ENCODE measurements around the gene LRRC56. TPM values are rescaled to one million over a fixed set of nuclear protein-coding genes. Genes with fewer than 3 reads are reported as not detected.

The LRRC56 gene
- total and polyA plus RNA-seq, 9 of the 15 experiments (the other 6 are each of a cell fraction or from before 2014, with no cell fraction given) = 0.03 to 4.5 (median 1.0) TPM; not detected in 1

DNA sequence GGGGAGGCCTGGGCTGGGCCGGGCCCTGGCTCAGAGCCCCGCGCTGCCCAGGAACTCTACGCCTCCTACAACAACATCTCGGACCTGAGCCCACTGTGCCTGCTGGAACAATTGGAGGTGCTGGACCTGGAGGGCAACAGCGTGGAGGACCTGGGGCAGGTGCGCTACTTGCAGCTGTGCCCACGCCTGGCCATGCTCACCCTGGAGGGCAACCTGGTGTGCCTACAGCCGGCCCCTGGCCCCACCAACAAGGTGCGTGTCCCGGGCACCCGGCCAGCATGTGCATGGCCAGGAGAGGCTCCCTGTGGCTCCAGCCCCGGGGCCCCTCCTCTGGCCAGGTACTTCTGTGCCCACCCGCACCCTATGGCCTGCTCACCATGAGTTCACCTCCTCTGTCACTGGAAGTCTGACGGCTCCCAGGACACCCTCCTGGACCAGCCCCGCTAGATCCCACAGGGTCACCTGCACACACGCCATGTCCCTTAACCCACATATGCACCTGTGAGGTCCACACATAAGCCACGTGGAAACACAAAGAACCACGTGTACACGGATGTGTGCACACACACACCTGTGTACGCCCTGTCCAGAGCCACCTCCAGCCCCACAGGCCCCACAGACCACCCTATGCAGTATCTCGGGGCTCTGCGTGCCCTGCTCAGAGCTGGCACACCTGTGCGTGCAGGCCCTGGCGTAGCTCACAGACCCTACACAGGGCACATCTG is 12.9 kb downstream of the LRRC56 start:
- WGBS (ENCODE audit: insufficient coverage, low coverage, missing lambda C conversion rate) = 77% methylated on average over 18 of the region's 25 CpGs
- Histone ChIP-seq H3K9me3 (replicated peaks; ENCODE audit: control insufficient read depth, insufficient read depth, low read depth, low read length) (no peaks in the 10 kb centered on the region), H3K4me1 (replicated peaks in 1 of 2; ENCODE audit: control insufficient read depth in 2 of 2, insufficient read depth in 2 of 2, low read length in 2 of 2) (peaks cover 13 to 68% of the 10 kb centered on the region in 2 experiments; a peak in 4 of 5 replicates), H3K79me2 (ENCODE audit: control insufficient read depth, insufficient read depth, low read length) (no peaks in the 10 kb centered on the region), H3K27me3 (ENCODE audit: control insufficient read depth in 2 of 2, insufficient read depth in 2 of 2, low read length in 2 of 2) (no peaks in the 10 kb centered on the region), H3K9me1 (ENCODE audit: control insufficient read depth, insufficient read depth, low read length) (no peaks in the 10 kb centered on the region), H3K9ac (ENCODE audit: insufficient read depth in 1 of 2, low read depth in 2 of 2, low read length in 2 of 2) (peak overlapping the region in 1 of 2 experiments; percentile 76; a peak in 2 of 4 replicates), H3K4me3 (no peak overlapping the region), H4K20me1 (replicated peaks; ENCODE audit: control insufficient read depth, insufficient read depth, low read length) (no peaks in the 10 kb centered on the region), H2AFZ (ENCODE audit: low read depth, low read length) (no peak overlapping the region), H3K27ac (ENCODE audit: extremely low read depth, low read depth, low read length) (no peak overlapping the region), H3K4me2 (ENCODE audit: insufficient read depth, low read length) (no peak overlapping the region), H3K36me3 (ENCODE audit: control insufficient read depth, insufficient read depth, low read length) (no peaks in the 10 kb centered on the region)
- FAIRE-seq (no peak), DNase-seq (ENCODE audit: extremely low read depth in 1 of 4, low spot score in 3 of 4) (no peak), ATAC-seq (no peak)
- intact Hi-C loops (cut with micrococcal nuclease) = loop anchor here (5.0 to 10.0 kb wide), 3 partner anchors 65 to 177 kb away; partner anchors contain the start of genes DEAF1, IRF7 and TMEM80
- BruUV-seq (replicated peaks) = no TSS peak
- POLR2A ChIA-PET = interaction anchor here (0.6 to 2.1 kb wide), 5 partner anchors 9 to 592 kb away, joined by 3 to 8 read pairs (median 5); partner anchors contain the start of genes LMNTD2 and RASSF7
- in situ Hi-C loops (cut with MboI) = no loop called here
- TF ChIP-seq ZNF316 (IDR thresholded peaks at IDR 0.05) = no peak
- TF ChIP-seq, protein P1, sequence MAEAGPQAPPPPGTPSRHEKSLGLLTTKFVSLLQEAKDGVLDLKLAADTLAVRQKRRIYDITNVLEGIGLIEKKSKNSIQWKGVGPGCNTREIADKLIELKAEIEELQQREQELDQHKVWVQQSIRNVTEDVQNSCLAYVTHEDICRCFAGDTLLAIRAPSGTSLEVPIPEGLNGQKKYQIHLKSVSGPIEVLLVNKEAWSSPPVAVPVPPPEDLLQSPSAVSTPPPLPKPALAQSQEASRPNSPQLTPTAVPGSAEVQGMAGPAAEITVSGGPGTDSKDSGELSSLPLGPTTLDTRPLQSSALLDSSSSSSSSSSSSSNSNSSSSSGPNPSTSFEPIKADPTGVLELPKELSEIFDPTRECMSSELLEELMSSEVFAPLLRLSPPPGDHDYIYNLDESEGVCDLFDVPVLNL (CRISPR knock-in tag; IDR thresholded peaks at IDR 0.05; ENCODE audit: low read depth) = no peak
- CTCF ChIA-PET (ENCODE audit: low intra/inter-chr PET ratio) = no interaction called here

DNA sequence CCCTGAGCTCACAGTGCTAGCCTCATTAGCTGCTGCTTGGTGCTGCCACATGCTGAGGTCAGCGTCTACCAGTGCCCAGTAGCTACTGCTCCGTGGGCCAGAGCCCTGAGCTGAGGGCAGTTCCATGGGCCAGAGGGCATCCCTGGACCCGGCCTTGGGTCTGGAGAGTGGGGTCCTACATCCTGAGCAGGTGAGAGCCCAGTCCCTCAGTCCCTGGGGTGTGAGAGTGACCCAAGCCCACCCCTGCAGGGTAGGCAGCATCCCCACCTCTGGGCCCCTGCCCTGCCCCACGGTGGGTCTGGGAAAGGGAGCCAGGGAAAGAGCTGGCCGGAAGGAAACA is 13.4 kb downstream of the LRRC56 start:
- Histone ChIP-seq H3K36me3 (ENCODE audit: control insufficient read depth, insufficient read depth, low read length) (no peaks in the 10 kb centered on the region), H3K4me2 (ENCODE audit: insufficient read depth, low read length) (no peak overlapping the region), H4K20me1 (replicated peaks; ENCODE audit: control insufficient read depth, insufficient read depth, low read length) (no peaks in the 10 kb centered on the region), H3K9ac (ENCODE audit: insufficient read depth in 1 of 2, low read depth in 2 of 2, low read length in 2 of 2) (peak overlapping the region in 1 of 2 experiments; percentile 76; a peak in 2 of 4 replicates), H3K79me2 (ENCODE audit: control insufficient read depth, insufficient read depth, low read length) (no peaks in the 10 kb centered on the region), H3K9me3 (replicated peaks; ENCODE audit: control insufficient read depth, insufficient read depth, low read depth, low read length) (no peaks in the 10 kb centered on the region), H2AFZ (ENCODE audit: low read depth, low read length) (no peak overlapping the region), H3K27ac (ENCODE audit: extremely low read depth, low read depth, low read length) (no peak overlapping the region), H3K4me3 (no peak overlapping the region), H3K27me3 (ENCODE audit: control insufficient read depth in 2 of 2, insufficient read depth in 2 of 2, low read length in 2 of 2) (no peaks in the 10 kb centered on the region), H3K9me1 (ENCODE audit: control insufficient read depth, insufficient read depth, low read length) (no peaks in the 10 kb centered on the region), H3K4me1 (replicated peaks in 1 of 2; ENCODE audit: control insufficient read depth in 2 of 2, insufficient read depth in 2 of 2, low read length in 2 of 2) (peaks cover 13 to 69% of the 10 kb centered on the region in 2 experiments; a peak in 4 of 5 replicates)
- in situ Hi-C loops (cut with MboI) (no loop called here), intact Hi-C loops (cut with micrococcal nuclease) (loop anchor here (5.0 to 10.0 kb wide), 3 partner anchors 64 to 177 kb away; partner anchors contain the start of genes DEAF1, IRF7 and TMEM80)
- no TSS peak for BruUV-seq (replicated peaks)
- FAIRE-seq (no peak), DNase-seq (ENCODE audit: extremely low read depth in 1 of 4, low spot score in 3 of 4) (no peak), ATAC-seq (no peak)
- ChIA-PET POLR2A (interaction anchor here (0.7 to 2.1 kb wide), 5 partner anchors 9 to 592 kb away, joined by 3 to 8 read pairs (median 5); partner anchors contain the start of genes LMNTD2 and RASSF7), CTCF (ENCODE audit: low intra/inter-chr PET ratio) (no interaction called here)
- 68% methylated on average over 4 of the region's 5 CpGs for WGBS (ENCODE audit: insufficient coverage, low coverage, missing lambda C conversion rate)
- TF ChIP-seq, protein P2, sequence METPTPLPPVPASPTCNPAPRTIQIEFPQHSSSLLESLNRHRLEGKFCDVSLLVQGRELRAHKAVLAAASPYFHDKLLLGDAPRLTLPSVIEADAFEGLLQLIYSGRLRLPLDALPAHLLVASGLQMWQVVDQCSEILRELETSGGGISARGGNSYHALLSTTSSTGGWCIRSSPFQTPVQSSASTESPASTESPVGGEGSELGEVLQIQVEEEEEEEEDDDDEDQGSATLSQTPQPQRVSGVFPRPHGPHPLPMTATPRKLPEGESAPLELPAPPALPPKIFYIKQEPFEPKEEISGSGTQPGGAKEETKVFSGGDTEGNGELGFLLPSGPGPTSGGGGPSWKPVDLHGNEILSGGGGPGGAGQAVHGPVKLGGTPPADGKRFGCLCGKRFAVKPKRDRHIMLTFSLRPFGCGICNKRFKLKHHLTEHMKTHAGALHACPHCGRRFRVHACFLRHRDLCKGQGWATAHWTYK (CRISPR knock-in tag; IDR thresholded peaks at IDR 0.05) = no peak
- no peak for TF ChIP-seq ZNF717 (CRISPR knock-in tag; IDR thresholded peaks at IDR 0.05)
- no peak for TF ChIP-seq SRSF7 (optimal IDR thresholded peaks at IDR 0.05; ENCODE audit: low read depth, low read length)
- no peak for TF ChIP-seq TEAD1 (CRISPR knock-in tag; IDR thresholded peaks at IDR 0.05)
- no peak for TF ChIP-seq RNF2 (IDR thresholded peaks at IDR 0.05)
- TF ChIP-seq ZNF175 (CRISPR knock-in tag; IDR thresholded peaks at IDR 0.05; ENCODE audit: low read depth) = no peak
- no peak for TF ChIP-seq ZNF707 (CRISPR knock-in tag; conservative IDR thresholded peaks at IDR 0.05)
- no peak for TF ChIP-seq MCM7 (IDR thresholded peaks at IDR 0.05)
- TF ChIP-seq BRCA1 (IDR thresholded peaks at IDR 0.05) = no peak
- TF ChIP-seq BRCA1 (CRISPR knock-in tag; IDR thresholded peaks at IDR 0.05) = no peak
- no peak for TF ChIP-seq KDM4B (IDR thresholded peaks at IDR 0.05; ENCODE audit: borderline replicate concordance in 2 of 2, low read depth in 1 of 2)
- no peak for TF ChIP-seq ZNF583 (CRISPR knock-in tag; IDR thresholded peaks at IDR 0.05)
